ENCODE results near the gene CCDC142.

- TF ChIP-seq CTCF (IDR thresholded peaks at IDR 0.05) (peak in 1 of 6 experiments; percentile 3), POLR2A (IDR thresholded peaks at IDR 0.05) (peak in 2 of 4 donors; percentile 12 to 18)
Observed at GRCh38 chr2:74454654-74455511, 27.9 kb downstream of the CCDC142 start, which contains the start of gene INO80B.
